HepG2 (cell line): Measurements from ENCODE around the gene OTUD1. TPM values are rescaled to one million over a fixed set of nuclear protein-coding genes. Genes with fewer than 3 reads are reported as not detected.

Source experiments
- ATF7-NPFF ChIP-seq: sonication (generic); formaldehyde crosslinking; IDR thresholded peaks from 2 replicates; pipeline ENCODE4 v1.8.1; 2023; ENCODE audit warnings: mild to moderate bottlenecking, low read depth, missing genetic modification reagents, moderate library complexity
- DPF2 ChIP-seq: sonication (generic); formaldehyde crosslinking; IDR thresholded peaks from 2 replicates; pipeline ENCODE4 v1.4.0; 2020; ENCODE audit warnings: mild to moderate bottlenecking, low read depth, missing genetic modification reagents, borderline replicate concordance
- EEA1 ChIP-seq: sonication (generic); formaldehyde crosslinking; IDR thresholded peaks from 2 replicates; pipeline ENCODE4 v1.5.1; 2020; ENCODE audit warnings: mild to moderate bottlenecking, missing genetic modification reagents, borderline replicate concordance
- ERF ChIP-seq: IDR thresholded peaks from 2 replicates; pipeline ENCODE4 v1.6.1; 2018; ENCODE audit warnings: missing biosample characterization, missing genetic modification reagents
- FOXA3 ChIP-seq: IDR thresholded peaks from 2 replicates; pipeline ENCODE4 v1.6.1; 2016; ENCODE audit warnings: missing genetic modification reagents, missing compliant biosample characterization
- GATAD1 ChIP-seq: IDR thresholded peaks from 2 replicates; pipeline ENCODE4 v1.6.1; 2016; ENCODE audit warnings: missing genetic modification reagents, missing compliant biosample characterization
- HCFC1 ChIP-seq: fragments of 150-350 bp; IDR thresholded peaks from 2 replicates; pipeline ENCODE4 v1.6.1; 2014; ENCODE audit warnings: low read depth, low read length
- JUN ChIP-seq: sonication (generic); formaldehyde crosslinking; IDR thresholded peaks from 2 replicates; pipeline ENCODE4 v1.4.0; 2020; ENCODE audit warnings: mild to moderate bottlenecking, missing genetic modification reagents
- MAFF ChIP-seq: IDR thresholded peaks from 2 replicates; pipeline ENCODE4 v1.6.1; 2011; ENCODE audit warnings: low read depth, low read length, improper control_type of control experiment
- NR2C2 ChIP-seq: sonication (generic); formaldehyde crosslinking; IDR thresholded peaks from 2 replicates; pipeline ENCODE4 v1.4.0; 2020; ENCODE audit warnings: missing genetic modification reagents, mild to moderate bottlenecking, moderate library complexity, borderline replicate concordance
- RAD51 ChIP-seq: fragments of 450-650 bp; IDR thresholded peaks from 2 replicates; pipeline ENCODE4 v1.6.1; 2016; ENCODE audit warnings: borderline replicate concordance
- RARA ChIP-seq: IDR thresholded peaks from 2 replicates; pipeline ENCODE4 v1.6.1; 2016; ENCODE audit warnings: missing genetic modification reagents, missing compliant biosample characterization
- RORA ChIP-seq: sonication (generic); formaldehyde crosslinking; IDR thresholded peaks from 2 replicates; pipeline ENCODE4 v1.5.0; 2020; ENCODE audit warnings: mild to moderate bottlenecking, missing genetic modification reagents, moderate library complexity
- SOX5 ChIP-seq: IDR thresholded peaks from 2 replicates; pipeline ENCODE4 v1.6.1; 2016; ENCODE audit warnings: borderline replicate concordance
- TCF7L2 ChIP-seq: IDR thresholded peaks from 2 replicates; pipeline ENCODE4 v1.6.1; 2011; ENCODE audit warnings: mild to moderate bottlenecking, low read depth, low read length, moderate library complexity
- YEATS4 ChIP-seq: sonication (generic); formaldehyde crosslinking; IDR thresholded peaks from 2 replicates; pipeline ENCODE4 v1.4.0; 2020; ENCODE audit warnings: missing genetic modification reagents, borderline replicate concordance
- ZNF274 ChIP-seq: sonication (generic); formaldehyde crosslinking; IDR thresholded peaks from 2 replicates; pipeline ENCODE4 v1.5.1; 2020; ENCODE audit warnings: mild to moderate bottlenecking, missing genetic modification reagents
- ZNF3 ChIP-seq: IDR thresholded peaks from 2 replicates; pipeline ENCODE4 v1.7.0; 2017; ENCODE audit warnings: inconsistent platforms
- ZNF543 ChIP-seq: sonication (generic); formaldehyde crosslinking; IDR thresholded peaks from 2 replicates; pipeline ENCODE4 v1.4.0; 2020; ENCODE audit warnings: mild to moderate bottlenecking, missing genetic modification reagents
- ZNF616 ChIP-seq: sonication (generic); formaldehyde crosslinking; IDR thresholded peaks from 2 replicates; pipeline ENCODE4 v1.5.0; 2020; ENCODE audit warnings: low read depth, mild to moderate bottlenecking, missing genetic modification reagents
- ZNF776 ChIP-seq: sonication (generic); formaldehyde crosslinking; IDR thresholded peaks from 2 replicates; pipeline ENCODE4 v1.4.0; 2020; ENCODE audit warnings: mild to moderate bottlenecking, missing genetic modification reagents
- polyA plus RNA-seq, 8 experiments: library from polyadenylated mRNA; depleted of rRNA in 3 of 8; stranded (reverse) in 7 of 8; unstranded in 1 of 8; fragments of >200 nt; fragmentation: Illumina TruSeq in 4 of 8; extraction: Trizol in 4 of 8; gene quantifications; 2 replicates each; pipeline versions ENCODE4 v1.2.1 to v1.2.3, GENCODE V29; 2011 to 2016; ENCODE audit warnings: low read depth in 4 of 8, missing spikeins in 1 of 8, mixed read lengths in 1 of 8; ENCODE audit not compliant: insufficient read depth in 1 of 8
- total RNA-seq, 5 experiments: library from RNA; depleted of rRNA; stranded (reverse); fragments of >200 nt; fragmentation: Illumina TruSeq; extraction: Trizol; gene quantifications; 2 replicates each; pipeline ENCODE4 v1.2.3, GENCODE V29; 2016; ENCODE audit warnings: low read depth in 1 of 5
- TF ChIP-seq, protein P1 (sequence below): IDR thresholded peaks from 2 replicates; pipeline ENCODE4 v1.6.1; 2016; ENCODE audit warnings: missing biosample characterization, missing genetic modification reagents, low read depth
- TF ChIP-seq, protein P2 (sequence below), 2 experiments: IDR thresholded peaks; 2 replicates each; pipeline ENCODE4 v1.6.1; 2011 to 2012; ENCODE audit warnings: low read length in 2 of 2, borderline replicate concordance in 1 of 2, low read depth in 1 of 2, mild to moderate bottlenecking in 1 of 2, moderate library complexity in 1 of 2
- TF ChIP-seq, protein P3 (sequence below): fragments of 450-650 bp; IDR thresholded peaks from 2 replicates; pipeline ENCODE4 v1.6.1; 2016
- TF ChIP-seq, protein P4 (sequence below): sonication (generic); formaldehyde crosslinking; IDR thresholded peaks from 2 replicates; pipeline ENCODE4 v1.8.1; 2023; ENCODE audit warnings: mild to moderate bottlenecking, missing genetic modification reagents, borderline replicate concordance
- TF ChIP-seq, protein P5 (sequence below): sonication (generic); formaldehyde crosslinking; IDR thresholded peaks from 2 replicates; pipeline ENCODE4 v1.5.0; 2020; ENCODE audit warnings: missing genetic modification reagents

The OTUD1 gene
- total and polyA plus RNA-seq, 2 of the 13 experiments (the other 11 are each of a cell fraction or from before 2014, with no cell fraction given) = 1.2 to 1.4 TPM

DNA sequence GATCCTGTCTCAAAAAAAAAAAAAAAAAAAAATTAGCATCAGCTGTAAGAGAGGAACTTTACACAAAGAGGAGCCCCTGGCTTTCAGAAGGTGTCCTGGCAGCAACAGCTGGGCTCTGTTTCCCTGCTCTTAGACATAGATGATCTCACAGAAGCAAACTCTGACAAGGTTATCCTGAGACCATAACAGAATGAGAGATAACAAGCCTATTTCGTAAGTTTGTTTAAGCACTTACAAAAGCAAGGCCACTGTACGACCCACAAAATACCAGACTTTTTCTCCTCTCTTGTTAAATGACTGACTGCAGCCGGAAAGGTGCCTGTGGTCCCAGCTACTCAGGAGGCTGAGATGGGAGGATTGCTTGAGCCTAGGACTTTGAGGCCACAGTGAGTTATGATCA lies 33.3 kb upstream of the OTUD1 start (continued):
- TF ChIP-seq, protein P1, sequence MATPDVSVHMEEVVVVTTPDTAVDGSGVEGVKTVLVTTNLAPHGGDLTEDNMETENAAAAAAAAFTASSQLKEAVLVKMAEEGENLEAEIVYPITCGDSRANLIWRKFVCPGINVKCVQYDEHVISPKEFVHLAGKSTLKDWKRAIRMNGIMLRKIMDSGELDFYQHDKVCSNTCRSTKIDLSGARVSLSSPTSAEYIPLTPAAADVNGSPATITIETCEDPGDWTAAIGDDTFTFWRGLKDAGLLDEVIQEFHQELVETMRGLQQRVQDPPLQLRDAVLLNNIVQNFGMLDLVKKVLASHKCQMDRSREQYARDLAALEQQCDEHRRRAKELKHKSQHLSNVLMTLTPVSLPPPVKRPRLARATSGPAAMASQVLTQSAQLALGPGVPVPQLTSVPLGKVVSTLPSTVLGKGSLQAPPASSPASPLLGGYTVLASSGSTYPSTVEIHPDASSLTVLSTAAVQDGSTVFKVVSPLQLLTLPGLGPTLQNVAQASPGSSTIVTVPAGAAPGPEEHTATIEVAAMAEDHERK (CRISPR knock-in tag) = no peak
- TF ChIP-seq FOXA3 (CRISPR knock-in tag) = peak; percentile 33
- TF ChIP-seq JUN (CRISPR knock-in tag) = no peak
- no peak for TF ChIP-seq EEA1 (CRISPR knock-in tag)
- TF ChIP-seq ERF (CRISPR knock-in tag) = no peak
- peak; percentile 90 for TF ChIP-seq ZNF3 (CRISPR knock-in tag)
- TF ChIP-seq, protein P2, sequence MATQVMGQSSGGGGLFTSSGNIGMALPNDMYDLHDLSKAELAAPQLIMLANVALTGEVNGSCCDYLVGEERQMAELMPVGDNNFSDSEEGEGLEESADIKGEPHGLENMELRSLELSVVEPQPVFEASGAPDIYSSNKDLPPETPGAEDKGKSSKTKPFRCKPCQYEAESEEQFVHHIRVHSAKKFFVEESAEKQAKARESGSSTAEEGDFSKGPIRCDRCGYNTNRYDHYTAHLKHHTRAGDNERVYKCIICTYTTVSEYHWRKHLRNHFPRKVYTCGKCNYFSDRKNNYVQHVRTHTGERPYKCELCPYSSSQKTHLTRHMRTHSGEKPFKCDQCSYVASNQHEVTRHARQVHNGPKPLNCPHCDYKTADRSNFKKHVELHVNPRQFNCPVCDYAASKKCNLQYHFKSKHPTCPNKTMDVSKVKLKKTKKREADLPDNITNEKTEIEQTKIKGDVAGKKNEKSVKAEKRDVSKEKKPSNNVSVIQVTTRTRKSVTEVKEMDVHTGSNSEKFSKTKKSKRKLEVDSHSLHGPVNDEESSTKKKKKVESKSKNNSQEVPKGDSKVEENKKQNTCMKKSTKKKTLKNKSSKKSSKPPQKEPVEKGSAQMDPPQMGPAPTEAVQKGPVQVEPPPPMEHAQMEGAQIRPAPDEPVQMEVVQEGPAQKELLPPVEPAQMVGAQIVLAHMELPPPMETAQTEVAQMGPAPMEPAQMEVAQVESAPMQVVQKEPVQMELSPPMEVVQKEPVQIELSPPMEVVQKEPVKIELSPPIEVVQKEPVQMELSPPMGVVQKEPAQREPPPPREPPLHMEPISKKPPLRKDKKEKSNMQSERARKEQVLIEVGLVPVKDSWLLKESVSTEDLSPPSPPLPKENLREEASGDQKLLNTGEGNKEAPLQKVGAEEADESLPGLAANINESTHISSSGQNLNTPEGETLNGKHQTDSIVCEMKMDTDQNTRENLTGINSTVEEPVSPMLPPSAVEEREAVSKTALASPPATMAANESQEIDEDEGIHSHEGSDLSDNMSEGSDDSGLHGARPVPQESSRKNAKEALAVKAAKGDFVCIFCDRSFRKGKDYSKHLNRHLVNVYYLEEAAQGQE (IDR thresholded peaks at IDR 0.05; ENCODE audit: borderline replicate concordance in 1 of 2, low read depth in 1 of 2, low read length in 2 of 2) = no peak
- TF ChIP-seq GATAD1 (CRISPR knock-in tag) = no peak
- TF ChIP-seq ZNF543 (CRISPR knock-in tag) = no peak
- no peak for TF ChIP-seq NR2C2 (CRISPR knock-in tag)
- TF ChIP-seq ZNF274 (CRISPR knock-in tag) = no peak
- no peak for TF ChIP-seq RORA
- peak; percentile 42; the same call in 1 of the 2 replicates for TF ChIP-seq RARA
- no peak for TF ChIP-seq ATF7-NPFF (CRISPR knock-in tag)
- TF ChIP-seq DPF2 (CRISPR knock-in tag) = no peak
- TF ChIP-seq TCF7L2 = no peak
- TF ChIP-seq, protein P3, sequence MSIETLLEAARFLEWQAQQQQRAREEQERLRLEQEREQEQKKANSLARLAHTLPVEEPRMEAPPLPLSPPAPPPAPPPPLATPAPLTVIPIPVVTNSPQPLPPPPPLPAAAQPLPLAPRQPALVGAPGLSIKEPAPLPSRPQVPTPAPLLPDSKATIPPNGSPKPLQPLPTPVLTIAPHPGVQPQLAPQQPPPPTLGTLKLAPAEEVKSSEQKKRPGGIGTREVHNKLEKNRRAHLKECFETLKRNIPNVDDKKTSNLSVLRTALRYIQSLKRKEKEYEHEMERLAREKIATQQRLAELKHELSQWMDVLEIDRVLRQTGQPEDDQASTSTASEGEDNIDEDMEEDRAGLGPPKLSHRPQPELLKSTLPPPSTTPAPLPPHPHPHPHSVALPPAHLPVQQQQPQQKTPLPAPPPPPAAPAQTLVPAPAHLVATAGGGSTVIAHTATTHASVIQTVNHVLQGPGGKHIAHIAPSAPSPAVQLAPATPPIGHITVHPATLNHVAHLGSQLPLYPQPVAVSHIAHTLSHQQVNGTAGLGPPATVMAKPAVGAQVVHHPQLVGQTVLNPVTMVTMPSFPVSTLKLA = no peak
- TF ChIP-seq YEATS4 (CRISPR knock-in tag) = no peak
- no peak for TF ChIP-seq MAFF
- no peak for TF ChIP-seq ZNF776
- no peak for TF ChIP-seq ZNF616 (CRISPR knock-in tag)
- TF ChIP-seq SOX5 (CRISPR knock-in tag) = peak; percentile 57; the same call in 1 of the 2 replicates
- TF ChIP-seq, protein P4, sequence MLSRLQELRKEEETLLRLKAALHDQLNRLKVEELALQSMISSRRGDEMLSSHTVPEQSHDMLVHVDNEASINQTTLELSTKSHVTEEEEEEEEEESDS = no peak
- TF ChIP-seq, protein P5, sequence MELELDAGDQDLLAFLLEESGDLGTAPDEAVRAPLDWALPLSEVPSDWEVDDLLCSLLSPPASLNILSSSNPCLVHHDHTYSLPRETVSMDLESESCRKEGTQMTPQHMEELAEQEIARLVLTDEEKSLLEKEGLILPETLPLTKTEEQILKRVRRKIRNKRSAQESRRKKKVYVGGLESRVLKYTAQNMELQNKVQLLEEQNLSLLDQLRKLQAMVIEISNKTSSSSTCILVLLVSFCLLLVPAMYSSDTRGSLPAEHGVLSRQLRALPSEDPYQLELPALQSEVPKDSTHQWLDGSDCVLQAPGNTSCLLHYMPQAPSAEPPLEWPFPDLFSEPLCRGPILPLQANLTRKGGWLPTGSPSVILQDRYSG = no peak
- TF ChIP-seq RAD51 = no peak
- no peak for TF ChIP-seq HCFC1
